DMS114 treated with DMSO at 0.1 percent for 48 hours (cell line): ENCODE measurements around the gene HIP1.
"Not testable (repeated sequence)": the region's sequence is repeated elsewhere in the genome, so short reads cannot be mapped to it uniquely, and the experiment has no call there.

Source experiments
- DNase-seq: peaks from one replicate; lab custom pipeline; 2025; ENCODE audit not compliant: unreplicated experiment; lab: John Stamatoyannopoulos, UW

The HIP1 gene

GRCh38 chr7:75687246-75688088 lies 51.3 kb downstream of the HIP1 start:
- DNase-seq, result no peak

- DNase-seq, result no peak
Observed at GRCh38 chr7:75686551-75686950, 52.2 kb downstream of the HIP1 start.

- not testable (repeated sequence) for DNase-seq
Observed at GRCh38 chr7:75682052-75682451, 56.7 kb downstream of the HIP1 start.

GRCh38 chr7:75679060-75679459 lies 59.7 kb downstream of the HIP1 start:
- DNase-seq, result no peak

GRCh38 chr7:75669579-75669978 lies 69.2 kb downstream of the HIP1 start:
- DNase-seq, result no peak

- DNase-seq, result no peak
Observed at GRCh38 chr7:75667938-75668337, 70.8 kb downstream of the HIP1 start.

- no peak for DNase-seq
Observed at GRCh38 chr7:75663302-75663907, 75.3 kb downstream of the HIP1 start.

GRCh38 chr7:75662579-75663301 lies 76.0 kb downstream of the HIP1 start:
- no peak for DNase-seq

- no peak for DNase-seq
Observed at GRCh38 chr7:75660566-75661215, 78.0 kb downstream of the HIP1 start.

GRCh38 chr7:75658802-75659201 lies 79.9 kb downstream of the HIP1 start:
- no peak for DNase-seq

- DNase-seq, result no peak
Observed at GRCh38 chr7:75658369-75658768, 80.4 kb downstream of the HIP1 start.

GRCh38 chr7:75657866-75658265 lies 80.9 kb downstream of the HIP1 start:
- no peak for DNase-seq

GRCh38 chr7:75656740-75657139 lies 82.0 kb downstream of the HIP1 start:
- no peak for DNase-seq

- DNase-seq, result no peak
Observed at GRCh38 chr7:75655536-75655935, 83.2 kb downstream of the HIP1 start.

- no peak for DNase-seq
Observed at GRCh38 chr7:75654855-75655254, 83.9 kb downstream of the HIP1 start.

- no peak for DNase-seq
Observed at GRCh38 chr7:75653651-75654050, 85.1 kb downstream of the HIP1 start.

- no peak for DNase-seq
Observed at GRCh38 chr7:75652788-75653187, 86.0 kb downstream of the HIP1 start.

- DNase-seq, result no peak
Observed at GRCh38 chr7:75650681-75651080, 88.1 kb downstream of the HIP1 start.

- DNase-seq, result no peak
Observed at GRCh38 chr7:75650062-75650461, 88.7 kb downstream of the HIP1 start.

- DNase-seq, result no peak
Observed at GRCh38 chr7:75649462-75649861, 89.3 kb downstream of the HIP1 start.

GRCh38 chr7:75647709-75648438 lies 90.9 kb downstream of the HIP1 start:
- no peak for DNase-seq
